HepG2 (cell line): ENCODE data around the gene ZBP1. TPM values are rescaled to one million over a fixed set of nuclear protein-coding genes. Genes with fewer than 3 reads are reported as not detected.

Experiments
- ARID5B ChIP-seq: IDR thresholded peaks from 2 replicates; pipeline ENCODE4 v1.4.0; 2020; ENCODE audit warnings: mild to moderate bottlenecking, missing genetic modification reagents
- ATF7-NPFF ChIP-seq: sonication (generic); formaldehyde crosslinking; IDR thresholded peaks from 2 replicates; pipeline ENCODE4 v1.8.1; 2023; ENCODE audit warnings: mild to moderate bottlenecking, low read depth, missing genetic modification reagents, moderate library complexity
- KAT2B ChIP-seq: fragments of 150-350 bp; IDR thresholded peaks from 2 replicates; pipeline ENCODE4 v1.6.1; 2014; ENCODE audit warnings: low read depth, low read length, borderline replicate concordance
- KDM1A ChIP-seq: IDR thresholded peaks from 2 replicates; pipeline ENCODE4 v1.6.1; 2016; ENCODE audit warnings: missing compliant biosample characterization
- POLR2AphosphoS2 ChIP-seq: IDR thresholded peaks from 2 replicates; pipeline ENCODE4 v1.6.1; 2011; ENCODE audit warnings: low read depth, low read length, improper control_type of control experiment
- ZIK1 ChIP-seq: sonication (generic); formaldehyde crosslinking; IDR thresholded peaks from 2 replicates; pipeline ENCODE4 v1.5.0; 2020; ENCODE audit warnings: mild to moderate bottlenecking, low read depth, missing genetic modification reagents, borderline replicate concordance
- ZNF225 ChIP-seq: sonication (generic); formaldehyde crosslinking; IDR thresholded peaks from 2 replicates; pipeline ENCODE4 v1.4.0; 2020; ENCODE audit warnings: mild to moderate bottlenecking, missing genetic modification reagents
- ZNF326 ChIP-seq: sonication (generic); formaldehyde crosslinking; IDR thresholded peaks from 2 replicates; pipeline ENCODE4 v1.4.0; 2020; ENCODE audit warnings: missing genetic modification reagents, borderline replicate concordance
- ZSCAN22 ChIP-seq: sonication (generic); formaldehyde crosslinking; IDR thresholded peaks from 2 replicates; pipeline ENCODE4 v1.4.0; 2020; ENCODE audit warnings: mild to moderate bottlenecking, missing genetic modification reagents
- ZSCAN30 ChIP-seq: sonication (generic); formaldehyde crosslinking; IDR thresholded peaks from 2 replicates; pipeline ENCODE4 v1.5.0; 2020; ENCODE audit warnings: mild to moderate bottlenecking, missing genetic modification reagents
- polyA plus RNA-seq, 8 experiments: library from polyadenylated mRNA; depleted of rRNA in 3 of 8; stranded (reverse) in 7 of 8; unstranded in 1 of 8; fragments of >200 nt; fragmentation: Illumina TruSeq in 4 of 8; extraction: Trizol in 4 of 8; gene quantifications; 2 replicates each; pipeline versions ENCODE4 v1.2.1 to v1.2.3, GENCODE V29; 2011 to 2016; ENCODE audit warnings: low read depth in 4 of 8, missing spikeins in 1 of 8, mixed read lengths in 1 of 8; ENCODE audit not compliant: insufficient read depth in 1 of 8
- total RNA-seq, 5 experiments: library from RNA; depleted of rRNA; stranded (reverse); fragments of >200 nt; fragmentation: Illumina TruSeq; extraction: Trizol; gene quantifications; 2 replicates each; pipeline ENCODE4 v1.2.3, GENCODE V29; 2016; ENCODE audit warnings: low read depth in 1 of 5
- TF ChIP-seq, protein P1 (sequence below): sonication (generic); formaldehyde crosslinking; IDR thresholded peaks from 2 replicates; pipeline ENCODE4 v1.4.0; 2020; ENCODE audit warnings: low read depth, missing genetic modification reagents
- TF ChIP-seq, protein P2 (sequence below): sonication (generic); formaldehyde crosslinking; conservative IDR thresholded peaks from 2 replicates; pipeline ENCODE4 v1.4.0; 2020; ENCODE audit warnings: mild to moderate bottlenecking, missing genetic modification reagents, moderate library complexity
- TF ChIP-seq, protein P3 (sequence below): IDR thresholded peaks from 2 replicates; pipeline ENCODE4 v1.6.1; 2018; ENCODE audit warnings: missing genetic modification reagents
- TF ChIP-seq, protein P4 (sequence below): sonication (generic); formaldehyde crosslinking; IDR thresholded peaks from 2 replicates; pipeline ENCODE4 v1.4.0; 2020; ENCODE audit warnings: missing genetic modification reagents

The ZBP1 gene
- total and polyA plus RNA-seq, 2 of the 13 experiments (the other 11 are each of a cell fraction or from before 2014, with no cell fraction given) = not detected

- TF ChIP-seq, protein P1, sequence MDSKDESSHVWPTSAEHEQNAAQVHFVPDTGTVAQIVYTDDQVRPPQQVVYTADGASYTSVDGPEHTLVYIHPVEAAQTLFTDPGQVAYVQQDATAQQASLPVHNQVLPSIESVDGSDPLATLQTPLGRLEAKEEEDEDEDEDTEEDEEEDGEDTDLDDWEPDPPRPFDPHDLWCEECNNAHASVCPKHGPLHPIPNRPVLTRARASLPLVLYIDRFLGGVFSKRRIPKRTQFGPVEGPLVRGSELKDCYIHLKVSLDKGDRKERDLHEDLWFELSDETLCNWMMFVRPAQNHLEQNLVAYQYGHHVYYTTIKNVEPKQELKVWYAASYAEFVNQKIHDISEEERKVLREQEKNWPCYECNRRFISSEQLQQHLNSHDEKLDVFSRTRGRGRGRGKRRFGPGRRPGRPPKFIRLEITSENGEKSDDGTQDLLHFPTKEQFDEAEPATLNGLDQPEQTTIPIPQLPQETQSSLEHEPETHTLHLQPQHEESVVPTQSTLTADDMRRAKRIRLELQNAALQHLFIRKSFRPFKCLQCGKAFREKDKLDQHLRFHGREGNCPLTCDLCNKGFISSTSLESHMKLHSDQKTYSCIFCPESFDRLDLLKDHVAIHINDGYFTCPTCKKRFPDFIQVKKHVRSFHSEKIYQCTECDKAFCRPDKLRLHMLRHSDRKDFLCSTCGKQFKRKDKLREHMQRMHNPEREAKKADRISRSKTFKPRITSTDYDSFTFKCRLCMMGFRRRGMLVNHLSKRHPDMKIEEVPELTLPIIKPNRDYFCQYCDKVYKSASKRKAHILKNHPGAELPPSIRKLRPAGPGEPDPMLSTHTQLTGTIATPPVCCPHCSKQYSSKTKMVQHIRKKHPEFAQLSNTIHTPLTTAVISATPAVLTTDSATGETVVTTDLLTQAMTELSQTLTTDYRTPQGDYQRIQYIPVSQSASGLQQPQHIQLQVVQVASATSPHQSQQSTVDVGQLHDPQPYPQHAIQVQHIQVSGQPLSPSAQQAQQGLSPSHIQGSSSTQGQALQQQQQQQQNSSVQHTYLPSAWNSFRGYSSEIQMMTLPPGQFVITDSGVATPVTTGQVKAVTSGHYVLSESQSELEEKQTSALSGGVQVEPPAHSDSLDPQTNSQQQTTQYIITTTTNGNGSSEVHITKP (CRISPR knock-in tag) = no peak
- no peak for TF ChIP-seq ZNF225 (CRISPR knock-in tag)
- no peak for TF ChIP-seq ZSCAN22 (CRISPR knock-in tag)
- no peak for TF ChIP-seq ARID5B (CRISPR knock-in tag)
- TF ChIP-seq KAT2B = peak; percentile 67; the same call in 1 of the 2 replicates
- no peak for TF ChIP-seq ZNF326 (CRISPR knock-in tag)
- TF ChIP-seq POLR2AphosphoS2 = no peak
- TF ChIP-seq, protein P2, sequence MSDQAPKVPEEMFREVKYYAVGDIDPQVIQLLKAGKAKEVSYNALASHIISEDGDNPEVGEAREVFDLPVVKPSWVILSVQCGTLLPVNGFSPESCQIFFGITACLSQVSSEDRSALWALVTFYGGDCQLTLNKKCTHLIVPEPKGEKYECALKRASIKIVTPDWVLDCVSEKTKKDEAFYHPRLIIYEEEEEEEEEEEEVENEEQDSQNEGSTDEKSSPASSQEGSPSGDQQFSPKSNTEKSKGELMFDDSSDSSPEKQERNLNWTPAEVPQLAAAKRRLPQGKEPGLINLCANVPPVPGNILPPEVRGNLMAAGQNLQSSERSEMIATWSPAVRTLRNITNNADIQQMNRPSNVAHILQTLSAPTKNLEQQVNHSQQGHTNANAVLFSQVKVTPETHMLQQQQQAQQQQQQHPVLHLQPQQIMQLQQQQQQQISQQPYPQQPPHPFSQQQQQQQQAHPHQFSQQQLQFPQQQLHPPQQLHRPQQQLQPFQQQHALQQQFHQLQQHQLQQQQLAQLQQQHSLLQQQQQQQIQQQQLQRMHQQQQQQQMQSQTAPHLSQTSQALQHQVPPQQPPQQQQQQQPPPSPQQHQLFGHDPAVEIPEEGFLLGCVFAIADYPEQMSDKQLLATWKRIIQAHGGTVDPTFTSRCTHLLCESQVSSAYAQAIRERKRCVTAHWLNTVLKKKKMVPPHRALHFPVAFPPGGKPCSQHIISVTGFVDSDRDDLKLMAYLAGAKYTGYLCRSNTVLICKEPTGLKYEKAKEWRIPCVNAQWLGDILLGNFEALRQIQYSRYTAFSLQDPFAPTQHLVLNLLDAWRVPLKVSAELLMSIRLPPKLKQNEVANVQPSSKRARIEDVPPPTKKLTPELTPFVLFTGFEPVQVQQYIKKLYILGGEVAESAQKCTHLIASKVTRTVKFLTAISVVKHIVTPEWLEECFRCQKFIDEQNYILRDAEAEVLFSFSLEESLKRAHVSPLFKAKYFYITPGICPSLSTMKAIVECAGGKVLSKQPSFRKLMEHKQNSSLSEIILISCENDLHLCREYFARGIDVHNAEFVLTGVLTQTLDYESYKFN (CRISPR knock-in tag) = peak; percentile 59; the same call in 1 of the 2 replicates
- TF ChIP-seq ATF7-NPFF = no peak
- TF ChIP-seq, protein P3, sequence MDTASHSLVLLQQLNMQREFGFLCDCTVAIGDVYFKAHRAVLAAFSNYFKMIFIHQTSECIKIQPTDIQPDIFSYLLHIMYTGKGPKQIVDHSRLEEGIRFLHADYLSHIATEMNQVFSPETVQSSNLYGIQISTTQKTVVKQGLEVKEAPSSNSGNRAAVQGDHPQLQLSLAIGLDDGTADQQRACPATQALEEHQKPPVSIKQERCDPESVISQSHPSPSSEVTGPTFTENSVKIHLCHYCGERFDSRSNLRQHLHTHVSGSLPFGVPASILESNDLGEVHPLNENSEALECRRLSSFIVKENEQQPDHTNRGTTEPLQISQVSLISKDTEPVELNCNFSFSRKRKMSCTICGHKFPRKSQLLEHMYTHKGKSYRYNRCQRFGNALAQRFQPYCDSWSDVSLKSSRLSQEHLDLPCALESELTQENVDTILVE = no peak
- TF ChIP-seq, protein P4, sequence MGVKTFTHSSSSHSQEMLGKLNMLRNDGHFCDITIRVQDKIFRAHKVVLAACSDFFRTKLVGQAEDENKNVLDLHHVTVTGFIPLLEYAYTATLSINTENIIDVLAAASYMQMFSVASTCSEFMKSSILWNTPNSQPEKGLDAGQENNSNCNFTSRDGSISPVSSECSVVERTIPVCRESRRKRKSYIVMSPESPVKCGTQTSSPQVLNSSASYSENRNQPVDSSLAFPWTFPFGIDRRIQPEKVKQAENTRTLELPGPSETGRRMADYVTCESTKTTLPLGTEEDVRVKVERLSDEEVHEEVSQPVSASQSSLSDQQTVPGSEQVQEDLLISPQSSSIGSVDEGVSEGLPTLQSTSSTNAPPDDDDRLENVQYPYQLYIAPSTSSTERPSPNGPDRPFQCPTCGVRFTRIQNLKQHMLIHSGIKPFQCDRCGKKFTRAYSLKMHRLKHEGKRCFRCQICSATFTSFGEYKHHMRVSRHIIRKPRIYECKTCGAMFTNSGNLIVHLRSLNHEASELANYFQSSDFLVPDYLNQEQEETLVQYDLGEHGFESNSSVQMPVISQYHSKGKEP = no peak
- TF ChIP-seq ZSCAN30 (CRISPR knock-in tag) = no peak
- no peak for TF ChIP-seq ZIK1 (CRISPR knock-in tag)
- TF ChIP-seq KDM1A (CRISPR knock-in tag) = no peak
Observed at GRCh38 chr20:57557926-57558613, 62.2 kb downstream of the ZBP1 start (continued).
